SK-N-SH (cell line): ENCODE data around the gene PTPRG. TPM values are rescaled to one million over a fixed set of nuclear protein-coding genes. Genes with fewer than 3 reads are reported as not detected.

Experiments
- CTCF ChIA-PET: fragments of 300-600, 350-600 bp; formaldehyde crosslinking; extraction: SDS; loops from one replicate; lab custom pipeline; 2021; lab: Yijun Ruan, JAX
- POLR2A ChIA-PET: fragments of 350-600 bp; sonication (Branson Sonifier 250); formaldehyde crosslinking; extraction: SDS; loops from one replicate; lab custom pipeline; 2020; ENCODE audit warnings: antibody characterized with exemption, inconsistent platforms; lab: Yijun Ruan, JAX
- DNase-seq: peaks from one replicate; pipeline ENCODE4 v3.0.0; 2012
- H2AFZ ChIP-seq: fragments of 200-600 bp; sonication (generic); 2 replicates; pipeline ENCODE4 v1.8.1; 2016; ENCODE audit warnings: antibody characterized with exemption, mild to moderate bottlenecking, low read depth
- H3F3A ChIP-seq: fragments of 200-600 bp; sonication (generic); replicated peaks from 2 replicates; pipeline ENCODE3; 2016; ENCODE audit warnings: antibody characterized with exemption, mild to moderate bottlenecking; ENCODE audit not compliant: insufficient read depth
- H3K27ac ChIP-seq, 2 experiments: fragments of 200-500 bp in 1 of 2; fragments of 200-600 bp in 1 of 2; sonication (Bioruptor generic) in 1 of 2; sonication (generic), shearing (Covaris generic) in 1 of 2; 2 replicates each; pipeline versions ENCODE4 v1.5.1 to v1.6.1; 2014 to 2016; ENCODE audit warnings: low read depth in 2 of 2, inconsistent platforms in 1 of 2, low read length in 1 of 2, mild to moderate bottlenecking in 1 of 2, mixed read lengths in 1 of 2
- H3K27me3 ChIP-seq: fragments of 200-600 bp; sonication (generic), shearing (Covaris generic); 2 replicates; pipeline ENCODE4 v1.6.1; 2016; ENCODE audit warnings: mixed run types; ENCODE audit not compliant: insufficient read depth
- H3K36me3 ChIP-seq, 2 experiments: fragments of 200-500 bp in 1 of 2; fragments of 200-600 bp in 1 of 2; sonication (Bioruptor generic) in 1 of 2; sonication (generic) in 1 of 2; replicated peaks in 1 of 2; 2 replicates each; pipeline versions ENCODE3 to v1.5.1; 2014 to 2016; ENCODE audit warnings: low read length in 1 of 2, mild to moderate bottlenecking in 1 of 2; ENCODE audit not compliant: insufficient read depth in 2 of 2, control insufficient read depth in 1 of 2
- H3K4me1 ChIP-seq, 2 experiments: fragments of 200-500 bp in 1 of 2; fragments of 200-600 bp in 1 of 2; sonication (Bioruptor generic) in 1 of 2; sonication (generic), shearing (Covaris generic) in 1 of 2; 2 replicates each; pipeline versions ENCODE4 v1.5.1 to v1.6.1; 2014 to 2016; ENCODE audit warnings: low read depth in 1 of 2, low read length in 1 of 2, mixed run types in 1 of 2; ENCODE audit not compliant: insufficient read depth in 2 of 2, control insufficient read depth in 1 of 2
- H3K4me2 ChIP-seq: fragments of 200-600 bp; sonication (generic), shearing (Covaris generic); 2 replicates; pipeline ENCODE4 v1.6.1; 2017; ENCODE audit warnings: mixed run types
- H3K4me3 ChIP-seq, 2 experiments: fragments of 200-500 bp in 1 of 2; fragments of 200-600 bp in 1 of 2; sonication (Bioruptor generic) in 1 of 2; sonication (generic), shearing (Covaris generic) in 1 of 2; 2 replicates each; pipeline versions ENCODE4 v1.5.1 to v1.8.1; 2014 to 2016; ENCODE audit warnings: low read depth in 2 of 2, inconsistent platforms in 1 of 2, low read length in 1 of 2, mild to moderate bottlenecking in 1 of 2, mixed read lengths in 1 of 2, moderate library complexity in 1 of 2
- H3K79me2 ChIP-seq: fragments of 200-600 bp; sonication (generic); 2 replicates; pipeline ENCODE4 v1.8.1; 2017; ENCODE audit warnings: mild to moderate bottlenecking; ENCODE audit not compliant: insufficient read depth
- H3K9ac ChIP-seq: fragments of 200-600 bp; sonication (generic); 2 replicates; pipeline ENCODE4 v1.6.1; 2017; ENCODE audit warnings: mixed run types
- H3K9me2 ChIP-seq: fragments of 200-600 bp; sonication (generic); 2 replicates; pipeline ENCODE4 v1.6.1; 2017; ENCODE audit warnings: mixed run types
- H3K9me3 ChIP-seq: fragments of 200-600 bp; sonication (generic); 2 replicates; pipeline ENCODE4 v1.6.1; 2017; ENCODE audit warnings: mixed run types, mild to moderate bottlenecking, moderate library complexity
- H4K20me1 ChIP-seq: fragments of 200-600 bp; sonication (generic); 2 replicates; pipeline ENCODE4 v1.6.1; 2017; ENCODE audit warnings: mild to moderate bottlenecking, mixed run types; ENCODE audit not compliant: insufficient read depth
- FOXJ3 ChIP-seq: sonication (generic); formaldehyde crosslinking; IDR thresholded peaks from 2 replicates; pipeline ENCODE4 v1.5.1; 2020; ENCODE audit warnings: mild to moderate bottlenecking, missing genetic modification reagents
- FOXM1 ChIP-seq: IDR thresholded peaks from 2 replicates; pipeline ENCODE4 v1.4.0; 2012; ENCODE audit warnings: low read depth, mild to moderate bottlenecking
- GABPA ChIP-seq: IDR thresholded peaks from 2 replicates; pipeline ENCODE4 v1.4.0; 2012; ENCODE audit warnings: low read depth, mild to moderate bottlenecking
- GATA2 ChIP-seq: sonication (generic); formaldehyde crosslinking; IDR thresholded peaks from 2 replicates; pipeline ENCODE4 v1.5.0; 2020; ENCODE audit warnings: mild to moderate bottlenecking, missing genetic modification reagents
- IRF3 ChIP-seq: fragments of 150-350 bp; IDR thresholded peaks from 2 replicates; pipeline ENCODE4 v1.6.1; 2016; ENCODE audit warnings: mild to moderate bottlenecking, low read depth, low read length
- JUND ChIP-seq: IDR thresholded peaks from 2 replicates; pipeline ENCODE4 v1.4.0; 2012
- MEF2A ChIP-seq: IDR thresholded peaks from 2 replicates; pipeline ENCODE4 v1.4.0; 2012; ENCODE audit warnings: low read depth, borderline replicate concordance
- NFIC ChIP-seq: IDR thresholded peaks from 2 replicates; pipeline ENCODE4 v1.4.0; 2012; ENCODE audit warnings: borderline replicate concordance
- PBX3 ChIP-seq: IDR thresholded peaks from 2 replicates; pipeline ENCODE4; 2012
- POLR2AphosphoS5 ChIP-seq: IDR thresholded peaks from 2 replicates; pipeline ENCODE4 v1.6.1; 2012; ENCODE audit warnings: low read depth, low read length
- RAD21 ChIP-seq: IDR thresholded peaks from 2 replicates; pipeline ENCODE4 v1.6.1; 2012; ENCODE audit warnings: mild to moderate bottlenecking, low read length
- RFX5 ChIP-seq: IDR thresholded peaks from 2 replicates; pipeline ENCODE4 v1.6.1; 2012; ENCODE audit warnings: mild to moderate bottlenecking, improper control_type of control experiment, low read length
- RXRA ChIP-seq: IDR thresholded peaks from 2 replicates; pipeline ENCODE4 v1.4.0; 2012; ENCODE audit warnings: low read depth, mild to moderate bottlenecking, borderline replicate concordance
- TAF1 ChIP-seq: IDR thresholded peaks from 2 replicates; pipeline ENCODE4 v1.6.1; 2012; ENCODE audit warnings: low read depth, mild to moderate bottlenecking, low read length, moderate library complexity, borderline replicate concordance
- USF1 ChIP-seq: IDR thresholded peaks from 2 replicates; pipeline ENCODE4 v1.4.0; 2012; ENCODE audit warnings: low read depth, borderline replicate concordance
- USF2 ChIP-seq: fragments of 150-350 bp; IDR thresholded peaks from 2 replicates; pipeline ENCODE4 v1.6.1; 2017; ENCODE audit warnings: antibody characterized with exemption, low read length, low read depth, borderline replicate concordance
- WGBS: methylation state at CpG from one replicate; pipeline ENCODE4 v1.1.6; 2017; ENCODE audit warnings: low lambda C conversion rate; 5-methylcytosine and 5-hydroxymethylcytosine counted together
- polyA plus RNA-seq, 3 experiments: library from polyadenylated mRNA; depleted of rRNA; stranded (reverse); fragments of >200 nt; gene quantifications; 2 replicates each; pipeline ENCODE4 v1.2.3, GENCODE V29; 2012

The PTPRG gene
- polyA plus RNA-seq, 1 of the 3 experiments (the other 2 are of a cell fraction) = 14.1 TPM

DNA sequence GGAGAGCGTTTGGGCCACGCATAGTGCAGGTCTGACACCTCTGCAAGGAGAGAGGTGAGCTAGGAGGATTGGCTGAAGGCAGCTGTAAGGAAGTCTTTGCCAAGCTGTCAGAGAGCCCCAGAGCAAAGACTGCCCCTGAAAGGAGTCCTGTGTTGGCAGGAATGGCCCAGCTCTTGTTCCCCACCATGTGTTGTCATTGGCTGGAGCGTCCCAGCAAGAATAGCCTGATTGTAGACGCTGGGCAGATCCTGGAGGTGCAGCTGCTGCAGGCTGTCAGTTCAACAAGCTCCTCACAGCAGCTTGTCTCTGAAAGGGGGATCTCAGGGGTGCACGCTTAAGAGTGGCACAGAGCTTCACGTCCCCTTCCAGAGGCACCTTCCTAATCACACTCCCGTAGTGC, 574.4 kb downstream of the PTPRG start:
- H3K36me3 ChIP-seq = peaks cover 2 to 4% of the 10 kb centered on the region in 2 experiments
- no peak overlapping the region for H3K9ac ChIP-seq
- H3F3A ChIP-seq = no peaks in the 10 kb centered on the region
- no peak overlapping the region for H3K4me2 ChIP-seq
- 0 out of 2 replicates have a peak, but pooled peaks cover 3% of the 10 kb centered on the region for H4K20me1 ChIP-seq
- 100% methylated on average over 2 of the region's 7 CpGs for WGBS
- CTCF ChIA-PET = interaction anchor here (0.9 to 1.1 kb wide), 2 partner anchors 199 to 278 kb away, joined by 3 read pairs; no protein-coding TSS in a partner anchor
- H3K9me2 ChIP-seq = no peaks in the 10 kb centered on the region
- H3K27ac ChIP-seq = no peak overlapping the region
- H3K27me3 ChIP-seq = no peaks in the 10 kb centered on the region
- no peak overlapping the region for H2AFZ ChIP-seq
- TF ChIP-seq USF2 (no peak), POLR2AphosphoS5 (no peak), RAD21 (no peak), IRF3 (no peak), NFIC (no peak)
- TF ChIP-seq, all 33 proteins: peak for 0
- no peaks in the 10 kb centered on the region for H3K79me2 ChIP-seq
- POLR2A ChIA-PET = no interaction called here
- H3K4me1 ChIP-seq = peaks cover 0 to 7% of the 10 kb centered on the region in 2 experiments; a peak in 2 of 4 replicates
- H3K4me3 ChIP-seq = no peak overlapping the region
- no peaks in the 10 kb centered on the region for H3K9me3 ChIP-seq
- DNase-seq = no peak

DNA sequence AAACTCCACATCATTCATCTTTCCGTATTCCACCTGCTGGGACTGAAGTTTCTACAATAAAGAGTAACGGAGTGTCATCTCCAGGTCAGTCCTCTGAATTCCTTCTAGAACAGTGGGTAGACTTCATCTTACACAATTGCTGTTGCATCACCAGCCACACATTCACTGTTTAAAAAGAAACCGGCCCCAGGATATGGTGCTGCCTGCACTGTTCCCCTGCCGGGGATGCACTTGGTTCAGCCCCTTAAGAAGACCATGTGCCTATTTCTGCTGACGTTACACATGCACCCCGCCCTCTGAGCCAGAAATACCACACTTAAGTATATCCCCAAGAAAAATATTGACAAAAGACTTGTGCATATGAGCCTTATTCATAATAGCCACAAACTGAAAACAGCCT, 578.6 kb downstream of the PTPRG start:
- no peak overlapping the region for H3K4me2 ChIP-seq
- TF ChIP-seq RFX5 (no peak), FOXM1 (no peak), USF2 (no peak), RXRA (no peak), GABPA (no peak), IRF3 (no peak), USF1 (no peak), TAF1 (no peak), FOXJ3 (CRISPR knock-in tag) (no peak), MEF2A (no peak), PBX3 (no peak), JUND (no peak), GATA2 (no peak)
- H3K4me3 ChIP-seq = no peak overlapping the region
- DNase-seq = no peak
- no peaks in the 10 kb centered on the region for H3K27me3 ChIP-seq
- POLR2A ChIA-PET = no interaction called here
- H3K36me3 ChIP-seq = peaks cover 2 to 4% of the 10 kb centered on the region in 2 experiments
- H4K20me1 ChIP-seq = no peaks in the 10 kb centered on the region
- H3K9ac ChIP-seq = no peak overlapping the region
- no peaks in the 10 kb centered on the region for H3K79me2 ChIP-seq
- no peaks in the 10 kb centered on the region for H3K9me2 ChIP-seq
- H3K9me3 ChIP-seq = no peaks in the 10 kb centered on the region
- H3K27ac ChIP-seq = no peak overlapping the region
- H2AFZ ChIP-seq = no peak overlapping the region
- H3K4me1 ChIP-seq = no peaks in the 10 kb centered on the region
- H3F3A ChIP-seq = no peaks in the 10 kb centered on the region
- WGBS = 88% methylated on average over 6 of the region's 6 CpGs
- CTCF ChIA-PET = interaction anchor here (0.7 to 1.2 kb wide), 2 partner anchors 9 to 18 kb away, joined by 3 to 4 read pairs; no protein-coding TSS in a partner anchor
